HG03521 (cell line): Measurements from ENCODE around the gene SGIP1.
"Not testable (repeated sequence)": the region's sequence is repeated elsewhere in the genome, so short reads cannot be mapped to it uniquely, and the experiment has no call there.

ENCODE experiments used
- ATAC-seq: cut with Tn5 transposase; IDR thresholded peaks from one replicate; pipeline ENCODE4 v1.9.1; 2021; ENCODE audit warnings: mild to moderate bottlenecking, moderate library complexity; ENCODE audit not compliant: unreplicated experiment

The SGIP1 gene

DNA sequence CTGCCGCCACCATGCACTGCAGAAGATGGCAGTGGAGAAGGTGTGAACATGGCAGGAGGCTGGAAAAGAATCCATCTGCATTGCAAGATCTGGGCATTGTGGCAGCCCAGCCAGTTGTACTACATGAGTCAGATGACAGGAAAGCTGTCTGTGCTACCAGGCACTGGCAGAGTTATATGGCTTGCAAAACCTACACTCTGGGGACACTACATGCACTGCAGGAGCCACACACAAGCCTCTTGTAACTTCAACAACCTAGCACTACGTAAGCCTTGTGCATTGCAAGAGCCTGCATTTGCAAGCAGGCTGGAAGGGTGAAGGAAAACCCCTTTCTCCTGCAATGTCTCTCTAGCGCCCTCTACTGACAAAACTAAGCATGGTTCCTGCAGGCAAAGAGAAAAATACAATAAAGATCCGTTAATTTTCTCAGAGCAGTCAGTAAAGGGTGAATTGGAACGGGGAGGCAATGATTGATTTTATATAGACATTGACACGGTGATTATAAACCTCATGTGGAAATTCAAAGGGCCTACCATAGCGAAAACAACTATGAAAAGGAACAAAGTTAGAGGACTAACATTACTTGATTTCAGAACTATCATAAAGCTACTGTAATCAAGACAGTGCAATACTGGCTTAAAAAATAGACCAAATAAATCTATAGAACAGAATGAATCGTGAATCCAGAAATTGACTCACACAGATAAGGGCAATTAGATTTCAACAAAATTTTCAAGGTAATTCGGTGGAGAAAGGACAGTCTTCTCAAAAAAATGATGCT, 192.1 kb downstream of the SGIP1 start:
- ATAC-seq = peak; percentile 52

DNA sequence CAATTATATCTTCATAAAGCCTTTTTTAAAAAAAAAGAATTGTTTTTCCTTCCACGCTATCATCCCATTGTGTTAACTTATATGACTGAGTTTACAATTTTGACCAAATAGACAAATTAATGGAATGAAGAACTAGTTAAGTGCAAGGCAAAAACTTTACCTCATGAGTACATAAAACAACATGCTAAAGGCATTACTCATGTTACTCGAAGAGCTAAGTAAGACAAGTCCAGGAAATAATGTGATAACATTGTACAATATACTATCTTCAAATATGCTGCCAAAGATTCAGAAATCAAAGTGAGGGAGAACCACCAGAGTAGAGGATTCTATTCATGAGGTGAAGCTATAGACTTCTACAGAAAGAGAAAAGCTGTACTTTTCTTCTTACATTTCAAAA, 194.1 kb downstream of the SGIP1 start:
- ATAC-seq = no peak

DNA sequence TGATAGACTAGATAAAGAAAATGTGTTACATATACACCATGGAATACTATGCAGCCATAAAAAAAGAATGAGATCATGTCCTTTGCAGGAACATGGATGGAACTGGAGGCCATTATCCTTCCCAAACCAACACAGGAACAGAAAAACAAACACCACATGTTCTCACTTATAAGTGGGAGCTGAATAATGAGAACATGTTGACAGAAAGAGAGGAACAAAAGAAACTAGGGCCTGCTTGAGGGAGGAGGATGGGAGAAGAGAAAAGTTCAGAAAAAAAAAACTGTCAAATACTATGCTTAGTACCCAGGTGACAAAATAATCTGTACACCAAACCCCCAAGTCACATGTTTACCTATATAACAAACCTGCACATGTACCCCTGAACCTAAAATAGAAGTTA, 194.8 kb downstream of the SGIP1 start:
- ATAC-seq = not testable (repeated sequence)

DNA sequence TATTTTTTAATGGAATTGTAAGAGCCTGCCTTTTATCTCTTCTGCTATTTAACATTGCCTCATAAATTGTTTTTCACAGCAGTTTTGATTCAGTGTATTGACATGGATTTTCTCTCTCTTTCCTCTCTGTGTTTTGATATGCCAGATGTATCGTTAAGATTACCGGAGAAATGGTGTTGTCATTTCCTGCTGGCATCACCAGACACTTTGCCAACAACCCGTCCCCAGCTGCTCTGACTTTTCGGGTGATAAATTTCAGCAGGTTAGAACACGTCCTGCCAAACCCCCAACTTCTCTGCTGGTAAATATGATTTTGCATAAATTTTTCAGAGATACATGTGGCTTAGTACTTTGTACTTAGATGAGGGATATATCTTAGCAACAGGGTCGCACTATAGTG, 195.2 kb downstream of the SGIP1 start:
- no peak for ATAC-seq

DNA sequence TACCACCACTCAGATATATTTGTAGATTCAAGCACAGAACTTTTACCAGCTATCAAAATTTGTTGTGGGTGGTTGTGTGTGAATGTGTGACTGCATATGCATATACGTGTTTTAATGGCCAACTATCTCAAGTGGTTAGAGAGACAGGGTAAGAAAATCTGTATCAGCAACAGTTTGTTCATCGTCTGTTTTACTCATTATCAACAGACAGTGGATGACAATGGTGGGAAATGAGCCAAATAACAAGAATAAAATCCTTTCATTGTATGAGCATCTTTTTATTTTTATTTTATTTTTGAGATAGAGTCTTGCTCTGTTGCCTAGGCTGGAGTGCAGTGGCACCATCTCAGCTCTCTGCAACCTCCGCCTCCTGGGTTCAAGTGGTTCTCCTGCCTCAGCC, 195.6 kb downstream of the SGIP1 start:
- ATAC-seq = no peak

DNA sequence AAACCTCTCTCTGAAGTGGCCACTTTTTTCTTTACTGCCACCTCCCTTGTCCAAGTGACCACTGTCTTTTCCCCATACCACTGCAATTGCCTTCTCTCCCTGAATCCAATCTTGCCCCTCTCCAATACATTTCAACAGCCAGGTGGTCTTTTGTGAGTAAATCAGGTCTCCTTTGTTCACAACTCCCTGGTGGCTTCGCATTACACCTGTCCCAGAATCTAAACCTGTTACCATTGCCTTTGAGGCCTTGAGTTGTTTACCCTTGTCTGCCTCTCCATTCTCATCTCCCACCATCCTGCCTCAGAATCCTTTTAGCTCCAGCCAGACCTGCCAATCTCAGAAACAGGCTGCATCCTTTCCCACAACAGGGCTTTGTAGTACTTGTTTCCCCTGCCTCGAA, 196.5 kb downstream of the SGIP1 start:
- no peak for ATAC-seq

DNA sequence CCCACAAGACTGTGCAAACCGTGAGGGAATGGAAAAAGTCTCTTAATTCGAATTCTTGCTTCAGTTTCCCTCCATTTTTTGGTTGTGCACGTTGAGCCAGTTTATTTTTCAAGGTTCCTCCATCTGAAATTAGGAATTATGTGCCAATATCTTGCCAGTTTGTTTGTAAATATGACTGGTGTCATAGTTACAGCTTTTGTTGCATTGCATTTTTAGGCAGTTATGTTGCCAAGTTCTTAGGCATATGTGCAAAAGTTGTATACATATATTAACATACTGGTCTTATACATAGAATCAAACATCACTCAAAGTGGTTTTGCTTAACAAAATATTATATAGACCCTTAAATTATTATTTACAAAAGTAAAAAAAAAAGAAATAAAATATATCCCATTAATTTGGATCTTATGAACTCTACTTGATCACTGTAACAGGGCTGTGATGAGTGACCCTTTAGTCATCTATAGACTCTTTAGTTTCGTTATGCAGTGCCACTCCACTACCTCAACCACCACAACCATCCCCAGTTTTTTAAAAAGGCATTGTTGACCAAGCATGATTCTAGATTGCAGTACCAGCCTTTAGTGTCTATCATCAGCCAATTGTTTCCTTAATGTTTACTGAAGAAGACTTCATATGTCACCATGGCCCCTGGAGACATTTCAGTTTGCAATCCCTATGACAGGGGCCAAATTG, 197.4 kb downstream of the SGIP1 start:
- peak; percentile 53 for ATAC-seq

DNA sequence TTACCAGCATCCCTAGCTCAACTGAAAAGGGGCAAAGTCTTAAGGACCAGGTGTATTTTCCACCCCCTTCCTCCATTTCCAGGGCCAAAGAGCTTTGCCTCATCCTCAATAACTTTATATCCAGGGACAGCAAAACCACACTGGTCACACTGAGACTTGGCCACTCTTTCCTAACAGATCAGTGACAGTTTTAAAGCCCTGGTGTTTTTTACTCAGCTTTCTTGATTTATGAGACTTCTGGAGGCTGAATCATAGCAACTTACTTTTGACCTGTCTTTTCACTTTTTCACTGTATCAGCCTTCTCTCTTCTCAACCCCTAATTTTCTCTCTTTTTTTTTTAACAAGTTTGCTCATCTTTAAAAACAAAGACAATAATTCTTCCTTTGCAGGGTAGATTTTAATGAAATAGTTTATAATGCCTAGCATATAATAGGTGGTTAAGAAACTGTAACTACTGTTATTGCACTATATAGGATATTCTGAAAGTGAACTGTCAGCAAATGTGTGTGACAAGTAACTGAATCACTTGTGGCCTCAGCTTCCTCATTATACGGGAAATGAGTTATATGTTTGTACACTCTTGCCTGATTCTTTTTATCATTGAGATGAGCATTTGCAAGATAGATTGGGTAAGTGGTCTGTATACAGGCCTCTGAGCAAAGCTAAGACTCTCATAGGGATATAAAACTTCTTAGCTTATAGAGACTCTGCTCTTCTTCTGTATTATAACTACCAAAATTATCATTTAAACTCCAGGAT, 198.6 kb downstream of the SGIP1 start:
- ATAC-seq = no peak

DNA sequence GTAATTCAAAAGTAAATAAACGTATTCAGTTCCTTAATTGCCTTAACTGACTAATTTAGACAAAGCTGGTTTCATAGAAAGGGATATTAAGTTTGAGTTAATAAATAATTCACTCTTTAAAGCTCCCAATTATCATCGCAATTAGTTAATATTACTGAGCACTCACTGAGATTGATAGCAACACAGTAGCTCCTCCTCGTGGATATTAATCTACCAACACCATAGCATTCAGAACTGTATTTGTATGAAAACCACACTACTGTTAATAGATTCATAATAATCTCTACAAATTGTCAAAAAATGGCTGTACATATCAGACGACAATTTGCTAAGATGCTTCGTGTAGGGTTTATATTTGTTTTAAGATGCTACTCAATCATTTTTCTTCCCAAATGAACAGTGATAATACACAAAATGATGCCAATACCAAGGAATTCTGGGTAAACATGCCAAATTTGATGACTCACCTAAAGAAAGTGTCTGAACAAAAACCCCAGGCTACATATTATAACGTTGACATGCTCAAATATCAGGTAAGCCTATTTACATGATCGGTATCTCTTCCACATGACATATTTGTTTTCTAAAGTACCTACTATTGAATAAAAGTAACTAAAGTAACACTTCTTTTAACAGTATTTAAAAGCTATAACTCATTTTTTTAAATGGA, 199.5 kb downstream of the SGIP1 start:
- no peak for ATAC-seq

DNA sequence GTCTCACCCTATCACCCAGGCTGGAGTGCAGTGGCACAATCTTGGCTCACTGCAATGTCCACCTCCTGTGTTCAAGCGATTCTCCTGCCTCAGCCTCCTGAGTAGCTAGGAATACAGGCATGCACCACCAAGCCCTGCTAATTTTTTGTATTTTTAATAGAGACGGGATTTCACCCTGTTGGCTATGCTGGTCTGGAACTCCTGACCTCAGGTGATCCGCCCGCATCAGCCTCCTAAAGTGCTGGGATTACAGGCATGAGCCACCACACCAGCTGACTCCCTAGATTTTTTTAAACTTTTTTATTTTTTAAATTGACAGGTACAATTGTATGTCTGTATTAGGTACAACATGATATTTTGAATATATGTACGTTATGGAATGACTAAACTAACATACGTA, 200.6 kb downstream of the SGIP1 start:
- not testable (repeated sequence) for ATAC-seq

DNA sequence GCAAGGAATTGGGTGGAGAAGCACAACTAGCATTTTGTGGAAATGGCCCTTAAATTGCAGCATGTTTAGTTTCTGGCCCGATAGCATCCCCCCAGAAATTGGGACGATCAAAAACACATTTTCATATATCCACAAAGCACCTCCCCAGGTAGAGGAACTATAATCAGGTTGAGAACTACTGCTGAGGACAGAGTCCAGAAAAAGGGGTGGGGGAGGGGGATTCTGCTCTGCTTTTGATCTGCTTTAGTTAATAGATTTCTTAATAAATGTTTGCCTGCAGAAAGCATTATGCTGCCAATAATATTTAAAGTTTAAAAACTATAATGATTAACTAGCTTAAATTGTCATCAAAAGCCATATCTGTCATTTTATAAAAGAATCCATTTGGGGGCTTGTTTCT, 203.9 kb downstream of the SGIP1 start:
- ATAC-seq = no peak

DNA sequence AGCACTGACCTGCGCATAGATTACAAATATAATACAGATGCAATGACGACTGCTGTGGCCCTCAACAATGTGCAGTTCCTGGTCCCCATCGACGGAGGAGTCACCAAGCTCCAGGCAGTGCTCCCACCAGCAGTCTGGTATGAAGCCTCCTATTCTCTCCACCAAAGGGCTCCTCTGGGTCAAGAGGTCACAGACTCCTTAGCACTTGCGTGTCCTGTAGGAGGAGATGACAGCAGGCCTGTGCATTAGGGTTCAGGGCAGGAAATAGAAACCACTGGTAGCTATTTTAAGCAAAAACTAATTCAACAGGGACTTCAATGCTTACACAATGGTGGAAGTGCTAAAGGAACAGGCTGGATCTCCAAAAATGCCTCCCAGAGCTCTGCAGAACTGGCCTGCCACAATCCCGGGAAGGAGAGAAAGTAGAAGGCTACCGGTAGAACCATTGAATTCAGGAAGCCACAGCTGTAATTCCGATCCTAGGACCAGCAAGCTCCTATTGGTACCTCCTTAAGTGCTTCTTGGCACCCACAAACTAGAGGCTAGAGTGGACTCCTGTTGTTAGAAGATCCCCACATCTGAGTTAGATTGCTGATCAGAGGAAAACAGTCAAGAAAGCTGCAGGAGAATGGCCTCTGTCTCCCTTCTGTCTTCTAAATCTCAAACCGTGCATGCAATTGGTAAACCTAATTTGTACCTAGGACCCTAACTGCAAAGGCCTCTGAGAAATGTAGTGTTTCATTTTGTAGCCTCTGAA, 205.6 kb downstream of the SGIP1 start:
- ATAC-seq = peak; percentile 70

DNA sequence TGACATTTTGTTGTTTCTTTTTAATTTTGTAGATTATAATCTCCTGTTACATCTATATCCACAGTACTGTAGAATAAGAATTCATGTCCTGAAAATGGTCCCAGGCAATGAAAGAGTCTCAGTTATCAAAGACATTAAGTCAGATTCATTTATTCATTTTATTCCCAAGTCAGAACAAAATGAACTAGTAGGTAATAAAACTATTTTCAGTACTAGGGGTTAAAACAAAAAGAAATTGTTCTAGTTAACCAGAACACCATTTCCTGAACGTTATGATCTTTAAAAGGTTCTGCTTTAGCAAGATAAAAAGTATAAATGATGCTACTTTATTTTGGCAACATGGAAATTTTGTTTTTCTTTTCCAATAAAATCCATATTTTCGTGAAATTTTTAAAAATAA, 211.5 kb downstream of the SGIP1 start:
- no peak for ATAC-seq

DNA sequence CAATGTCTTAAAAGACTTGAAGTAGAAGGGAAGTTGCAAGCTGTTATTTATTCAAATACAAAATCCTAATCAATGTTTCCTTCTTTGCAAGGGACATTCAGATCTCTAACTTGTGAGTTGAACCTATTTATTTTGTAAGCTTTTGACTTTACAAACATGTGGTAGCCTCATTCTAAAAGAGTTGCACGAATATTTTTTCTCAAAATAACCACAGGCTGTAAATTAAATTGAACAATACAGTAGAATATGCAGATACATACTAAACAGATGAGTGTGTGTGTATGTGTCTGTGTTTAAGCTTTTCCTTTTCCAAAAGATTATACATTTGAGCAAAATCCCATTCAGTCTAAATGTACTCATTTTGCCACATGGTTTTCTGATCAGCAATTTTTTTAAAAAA, 213.5 kb downstream of the SGIP1 start:
- no peak for ATAC-seq

DNA sequence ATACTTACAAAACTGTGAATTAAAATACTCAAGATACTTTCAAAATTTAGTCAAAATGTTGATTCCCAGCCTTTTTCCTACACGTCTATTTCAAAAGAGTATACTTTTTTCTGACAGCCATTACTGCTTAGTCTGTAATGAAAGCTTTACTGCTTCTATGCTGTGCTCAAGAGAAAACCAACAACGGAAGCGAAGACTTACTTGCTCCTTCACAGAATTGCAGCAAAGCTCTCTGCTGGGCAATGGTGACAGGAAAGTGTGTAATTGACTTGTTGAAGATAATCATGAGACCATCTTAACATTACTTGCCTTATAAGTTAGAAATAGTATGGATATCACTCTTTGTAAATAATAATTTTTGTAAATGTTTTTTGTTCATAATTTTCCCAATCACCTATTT, 216.6 kb downstream of the SGIP1 start:
- ATAC-seq = no peak

DNA sequence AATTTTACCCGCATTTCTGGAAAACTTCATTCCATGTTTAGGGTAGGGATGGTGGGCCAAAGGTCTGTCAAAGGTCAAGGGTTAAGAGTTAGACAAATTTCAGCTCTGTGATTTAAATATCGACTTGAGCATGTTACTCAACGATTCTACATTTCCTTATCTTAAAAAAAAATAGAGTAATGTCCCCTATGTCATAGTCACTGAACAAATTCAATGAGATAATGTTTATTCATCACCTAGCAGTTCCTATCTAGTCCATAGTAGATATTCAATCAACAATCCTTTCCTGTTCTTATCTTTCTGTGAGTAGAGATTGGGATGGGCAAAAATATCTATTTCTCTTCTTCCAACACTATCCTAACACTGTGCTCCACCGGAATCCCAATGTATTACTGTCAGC, 217.2 kb downstream of the SGIP1 start:
- no peak for ATAC-seq

DNA sequence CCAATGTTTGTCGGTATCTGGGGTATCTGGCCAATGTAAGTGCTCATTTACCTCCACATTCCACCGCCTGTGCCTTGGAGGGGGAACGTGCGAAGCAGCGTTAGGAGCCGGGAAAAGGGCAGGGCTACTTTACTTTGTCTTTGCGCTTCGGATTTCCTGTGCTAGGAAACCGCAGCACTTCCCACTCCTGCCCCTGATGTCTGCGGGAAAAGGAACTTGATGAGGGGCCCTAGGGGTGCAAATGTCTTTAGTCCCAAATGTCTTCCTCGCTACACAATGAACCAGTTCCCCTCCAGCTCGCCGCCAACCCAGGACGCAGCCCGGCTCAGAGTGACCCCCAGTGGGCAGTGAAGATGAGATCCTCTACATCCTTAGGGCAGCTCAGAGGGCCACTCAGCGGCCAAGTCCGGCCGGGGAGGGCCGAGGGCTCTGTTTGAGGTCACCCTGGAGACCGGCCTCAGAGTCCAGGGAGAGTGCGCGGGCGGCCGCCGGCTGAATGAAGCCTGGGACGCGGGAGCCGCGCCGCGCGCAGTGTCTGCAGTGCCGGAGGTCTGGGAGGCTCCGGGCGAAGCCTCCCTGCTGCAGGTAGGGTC, 218.1 kb downstream of the SGIP1 start, which contains the start of gene DYNLT5:
TSS of gene DYNLT5 (plus strand) at position 460 of the 593 bp plus-strand sequence. CDS start 2,200 bp downstream, outside the sequence.
- ATAC-seq = no peak

DNA sequence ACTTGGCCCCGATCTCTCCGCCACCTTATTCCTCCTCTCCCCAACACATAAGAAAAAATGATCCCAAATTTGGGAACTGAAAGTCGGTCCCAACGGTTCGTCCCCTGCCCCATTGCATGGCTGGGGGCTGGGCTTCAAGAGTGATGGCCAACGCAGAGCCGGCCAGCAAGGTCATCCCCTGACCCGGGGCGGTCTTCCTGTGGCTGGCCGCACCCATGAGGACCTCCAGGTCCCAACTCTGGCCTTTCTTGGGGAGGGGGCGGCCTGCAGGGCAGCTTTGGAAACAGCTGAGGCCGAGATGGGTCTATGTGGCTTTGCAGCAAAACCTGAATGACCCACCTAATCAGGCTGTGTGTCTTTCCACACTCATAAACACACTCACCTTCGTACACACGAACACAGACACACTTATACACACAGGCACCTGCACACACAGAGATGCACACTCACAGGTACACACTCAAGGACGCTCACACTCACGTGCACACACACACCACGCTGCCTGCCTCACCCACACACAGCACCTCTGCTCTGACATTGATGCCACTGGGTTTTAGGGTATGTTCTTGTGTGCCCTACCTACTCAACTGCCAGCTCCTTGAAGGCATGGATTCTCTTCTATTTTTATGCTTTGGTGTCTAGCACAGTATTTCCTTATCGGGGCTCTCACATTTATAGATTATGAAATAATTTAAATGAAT, 218.9 kb downstream of the SGIP1 start:
- no peak for ATAC-seq

DNA sequence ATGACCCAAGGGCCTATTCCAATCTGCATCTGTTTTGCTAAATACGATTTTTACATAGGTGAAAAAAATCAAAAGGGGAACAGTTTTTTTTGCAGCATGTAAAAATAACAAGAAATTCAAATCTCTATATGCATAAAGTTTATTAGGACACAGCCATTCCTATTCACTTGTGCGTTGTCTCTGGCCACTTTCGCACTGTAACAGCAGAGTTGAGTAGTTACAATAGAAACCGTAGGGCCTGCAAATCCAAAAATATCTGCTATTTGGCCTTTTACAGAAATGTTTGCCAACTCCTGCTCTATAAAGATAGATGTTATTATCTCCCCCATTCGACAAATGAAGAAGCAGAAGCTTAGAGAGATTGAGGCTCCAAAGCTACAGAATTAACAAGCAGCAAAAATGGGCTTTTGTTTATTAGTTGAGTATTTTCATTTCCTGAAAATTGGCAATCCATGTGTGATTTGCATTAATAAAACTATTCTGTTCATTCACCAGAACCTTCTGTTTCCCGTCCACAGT, 223.8 kb downstream of the SGIP1 start:
- ATAC-seq = peak; percentile 15
